Esophagus muscularis mucosa (tissue), 3 donors: ENCODE results near the gene PDLIM5.

ENCODE experiments used
- CTCF ChIP-seq, 3 experiments: fragments of 200-600 bp in 2 of 3; fragments of 450-650 bp in 1 of 3; sonication (generic) in 2 of 3; IDR thresholded peaks; one replicate each; pipeline ENCODE4 v1.5.1; 2017 to 2019; ENCODE audit warnings: antibody characterized with exemption in 3 of 3, mild to moderate bottlenecking in 2 of 3, moderate library complexity in 1 of 3
- POLR2A ChIP-seq: fragments of 450-650 bp; IDR thresholded peaks from one replicate; pipeline ENCODE4 v1.6.1; 2017; ENCODE audit warnings: antibody characterized with exemption, moderate library complexity, mild to moderate bottlenecking, low read depth

GRCh38 chr4:94446386-94446785, 5.4 kb upstream of the PDLIM5 start:
- TF ChIP-seq CTCF (IDR thresholded peaks at IDR 0.05) (no peak), POLR2A (no peak)
